Left cardiac atrium (tissue), 4 donors: ENCODE measurements around the gene IFI35. TPM values are rescaled to one million over a fixed set of nuclear protein-coding genes. Genes with fewer than 3 reads are reported as not detected.
"Not testable (repeated sequence)": the region's sequence is repeated elsewhere in the genome, so short reads cannot be mapped to it uniquely, and the experiment has no call there.

Experiments
- ATAC-seq, 2 donors: fragments of 200-7000 bp; cut with Tn5 transposase; one replicate each; pipeline ENCODE4 v1.9.1; 2020; ENCODE audit warnings: mild to moderate bottlenecking in 2 of 2, moderate library complexity in 2 of 2
- DNase-seq: peaks from one replicate; pipeline ENCODE4 v3.0.0-alpha.2; 2020
- intact Hi-C, 2 donors: fragments of 100-400 bp; cut with DNase I; formaldehyde crosslinking; loops; one replicate each; pipeline versions ENCODE4 v1.14.1 to v1.15.1; 2022 to 2023
- long read RNA-seq: library from polyadenylated mRNA; unstranded; transcript quantifications from one replicate; pipeline ENCODE4 v2.0.0, GENCODE V29; 2021
- total RNA-seq, 2 donors: library from RNA; stranded (reverse); fragmentation: NEBNext Ultra II Directional; extraction: Animal tissue kit (Norgen Biotek cat#: 25700); gene quantifications; one replicate each; pipeline ENCODE4 v1.2.1, GENCODE V29; 2021
- donor health status: DM: no; HTN: yes; CAD: no.
- donor health status: DM: no; HTN: yes; CAD: no; lungs with severe emphysema.
- donor health status: DM: yes; HTN: yes; CAD: no.
- donor health status: Dilated cardiomyopathy.

The IFI35 gene
- total RNA-seq, result 10 to 100 TPM; 19.4 to 23.7 TPM
- long read RNA-seq, transcript IFI35-204 (7 exons, 1,232 nt), result major isoform, 5 of 15 reads
- long read RNA-seq, partial matches to known transcripts, result 3 of 15 reads
- long read RNA-seq, other reads (novel, unspliced or antisense), result 4 of 15 reads

- intact Hi-C loops, result loop anchor here in 1 of 2 donors (5.0 kb wide), 1 partner anchor 165 kb away; the partner anchor contains the start of gene NBR1
- ATAC-seq, result peak; percentile 92 to 96
Measured at GRCh38 chr17:43006639-43007551, at the start of gene IFI35. Gene IFI35 (plus strand): TSS chr17:43006784. CDS start chr17:43006948, 164 bp downstream.

GRCh38 chr17:42964161-42964932 is 42.2 kb upstream of the IFI35 start, which contains the start of gene AARSD1:
Gene AARSD1 (minus strand): TSS chr17:42964454. CDS start chr17:42964440, 14 bp downstream.
- ATAC-seq (peak; percentile 96 to 98), DNase-seq (peak; percentile 93)
- intact Hi-C loops, result no loop called here

More at GRCh38 chr17:43006639-43007551, at the start of gene IFI35:
- DNase-seq, result peak; percentile 88

- ATAC-seq, result no peak
- intact Hi-C loops, result no loop called here
- DNase-seq, result no peak
Measured at GRCh38 chr17:42967925-42968324, 38.7 kb upstream of the IFI35 start.

GRCh38 chr17:42969001-42969581 is 37.5 kb upstream of the IFI35 start:
- DNase-seq (no peak), ATAC-seq (no peak)
- intact Hi-C loops, result no loop called here

GRCh38 chr17:42971589-42971988 is 35.0 kb upstream of the IFI35 start:
- intact Hi-C loops, result no loop called here
- ATAC-seq, result no peak
- DNase-seq, result no peak

- DNase-seq, ATAC-seq, intact Hi-C loops: not testable (repeated sequence)
Measured at GRCh38 chr17:42973323-42973722, 33.3 kb upstream of the IFI35 start.

GRCh38 chr17:42975265-42975664 is 31.3 kb upstream of the IFI35 start:
- DNase-seq (no peak), ATAC-seq (no peak)
- intact Hi-C loops, result no loop called here

- ATAC-seq, intact Hi-C loops: not testable (repeated sequence)
Measured at GRCh38 chr17:42975701-42976100, 30.9 kb upstream of the IFI35 start.

GRCh38 chr17:42979511-42980273 is 26.9 kb upstream of the IFI35 start, which contains the start of gene PTGES3L:
Gene PTGES3L (minus strand): TSS chr17:42980080. CDS start chr17:42980053, 27 bp downstream.
- ATAC-seq, result peak; percentile 76 to 80
- DNase-seq, result peak; percentile 65
- intact Hi-C loops, result no loop called here

More at GRCh38 chr17:42975701-42976100, 30.9 kb upstream of the IFI35 start:
- DNase-seq, result not testable (repeated sequence)

- intact Hi-C loops, result no loop called here
- ATAC-seq, result peak; percentile 95 to 96
Measured at GRCh38 chr17:42980274-42980765, 26.3 kb upstream of the IFI35 start, which contains the start of gene RUNDC1. Gene RUNDC1 (plus strand): TSS chr17:42980565. CDS start chr17:42980577, 12 bp downstream.

GRCh38 chr17:42980766-42981397 is 25.7 kb upstream of the IFI35 start:
- ATAC-seq, result peak; percentile 51 to 72
- intact Hi-C loops, result no loop called here

More at GRCh38 chr17:42980274-42980765, 26.3 kb upstream of the IFI35 start, which contains the start of gene RUNDC1:
- DNase-seq, result peak; percentile 96

GRCh38 chr17:42982266-42982665 is 24.3 kb upstream of the IFI35 start:
- ATAC-seq, result no peak
- no peak for DNase-seq
- intact Hi-C loops, result no loop called here

More at GRCh38 chr17:42980766-42981397, 25.7 kb upstream of the IFI35 start:
- DNase-seq, result peak; percentile 41

- DNase-seq, result no peak
- intact Hi-C loops, result no loop called here
- ATAC-seq, result no peak
Measured at GRCh38 chr17:42985225-42985624, 21.4 kb upstream of the IFI35 start.

- intact Hi-C loops, result no loop called here
- no peak for ATAC-seq
Measured at GRCh38 chr17:42989141-42989540, 17.4 kb upstream of the IFI35 start.

GRCh38 chr17:42989726-42990652 is 16.6 kb upstream of the IFI35 start:
- intact Hi-C loops, result no loop called here
- ATAC-seq (no peak), DNase-seq (no peak)

More at GRCh38 chr17:42989141-42989540, 17.4 kb upstream of the IFI35 start:
- DNase-seq, result no peak

- DNase-seq (no peak), ATAC-seq (no peak)
- intact Hi-C loops, result no loop called here
Measured at GRCh38 chr17:42991471-42991870, 15.1 kb upstream of the IFI35 start.
